Testis (tissue), 3 donors: ENCODE measurements around the gene KCND3. TPM values are rescaled to one million over a fixed set of nuclear protein-coding genes. Genes with fewer than 3 reads are reported as not detected.

Experiments
- DNase-seq: peaks from one replicate; pipeline ENCODE4 v3.0.0-alpha.2; 2019
- H3K27ac ChIP-seq, 2 donors: fragments of 200-600 bp; sonication (generic); one replicate each; pipeline ENCODE4 v1.5.1; 2019
- H3K27me3 ChIP-seq: fragments of 200-600 bp; sonication (generic); one replicate; pipeline ENCODE4 v1.5.1; 2019
- H3K36me3 ChIP-seq: fragments of 200-600 bp; sonication (generic); one replicate; pipeline ENCODE4 v1.5.1; 2017; ENCODE audit warnings: low read depth; ENCODE audit errors: missing control alignments
- H3K4me1 ChIP-seq: fragments of 200-600 bp; sonication (generic); one replicate; pipeline ENCODE4 v1.5.1; 2019
- H3K4me3 ChIP-seq, 2 donors: fragments of 200-600 bp; sonication (generic); one replicate each; pipeline ENCODE4 v1.5.1; 2017 to 2019
- H3K9me3 ChIP-seq: fragments of 200-600 bp; sonication (generic); one replicate; pipeline ENCODE4 v1.5.1; 2017
- CTCF ChIP-seq, 3 experiments: fragments of 450-650 bp in 2 of 3; fragments of 200-600 bp in 1 of 3; sonication (generic) in 1 of 3; IDR thresholded peaks; one replicate each; pipeline ENCODE4 v1.5.1; 2016 to 2019; ENCODE audit warnings: antibody characterized with exemption in 3 of 3, mild to moderate bottlenecking in 2 of 3, moderate library complexity in 1 of 3
- POLR2A ChIP-seq: fragments of 450-650 bp; IDR thresholded peaks from one replicate; pipeline ENCODE4 v1.6.1; 2017; ENCODE audit warnings: antibody characterized with exemption, mild to moderate bottlenecking, moderate library complexity
- WGBS, 2 donors: methylation state at CpG; one replicate each; pipeline ENCODE4 v1.1.5; 2018; 5-methylcytosine and 5-hydroxymethylcytosine counted together
- intact Hi-C: fragments of 100-400 bp; cut with DNase I; formaldehyde crosslinking; loops from one replicate; pipeline ENCODE4 v1.15.1; 2023; ENCODE audit warnings: low total_unique reads
- polyA plus RNA-seq: library from polyadenylated mRNA; stranded (reverse); fragments of 350-450 nt; fragmentation: Illumina TruSeq; extraction: RNeasy Lipid Tissue Mini Kit (QIAGEN cat#74804); gene quantifications from one replicate; pipeline ENCODE4 v1.2.3, GENCODE V29; 2014; ENCODE audit warnings: low read depth, low replicate concordance; ENCODE audit not compliant: insufficient read depth
- total RNA-seq, 2 donors: library from RNA; depleted of rRNA; stranded (reverse); fragments of >200 nt; gene quantifications; one replicate each; pipeline ENCODE4 v1.2.3, GENCODE V29; 2016

KCND3 gene
- total and polyA plus RNA-seq, 3 donors from 2014 or later = 5.5 to 6.6 (median 6.0) TPM

GRCh38 chr1:111798580-111798979, 190.9 kb downstream of the KCND3 start:
- no peaks in the 10 kb centered on the region for H3K4me1 ChIP-seq
- H3K4me3 ChIP-seq = no peak overlapping the region
- H3K27ac ChIP-seq = no peak overlapping the region
- WGBS, 2 donors = 91 to 92% methylated on average over 2 of the region's 2 CpGs
- no peaks in the 10 kb centered on the region for H3K36me3 ChIP-seq
- no peak for DNase-seq
- H3K27me3 ChIP-seq = no peaks in the 10 kb centered on the region
- no peaks in the 10 kb centered on the region for H3K9me3 ChIP-seq
- no peak for TF ChIP-seq CTCF (IDR thresholded peaks at IDR 0.05)
- no peak for TF ChIP-seq POLR2A
- intact Hi-C loops = no loop called here

- intact Hi-C loops = no loop called here
- Histone ChIP-seq H3K36me3 (no peaks in the 10 kb centered on the region), H3K4me1 (no peaks in the 10 kb centered on the region), H3K27ac (no peak overlapping the region), H3K9me3 (no peaks in the 10 kb centered on the region), H3K27me3 (no peaks in the 10 kb centered on the region), H3K4me3 (no peak overlapping the region)
- no peak for DNase-seq
- TF ChIP-seq CTCF (IDR thresholded peaks at IDR 0.05) (no peak), POLR2A (no peak)
- WGBS, 2 donors = 82 to 83% methylated on average over 6 of the region's 6 CpGs
These were observed 194.1 kb downstream of the KCND3 start for GRCh38 chr1:111795401-111795800.

GRCh38 chr1:111793923-111794322, 195.5 kb downstream of the KCND3 start:
- WGBS, 2 donors = 44 to 61% methylated on average over 2 of the region's 2 CpGs
- H3K27ac ChIP-seq = no peak overlapping the region
- no peaks in the 10 kb centered on the region for H3K4me1 ChIP-seq
- no peaks in the 10 kb centered on the region for H3K27me3 ChIP-seq
- H3K9me3 ChIP-seq = no peaks in the 10 kb centered on the region
- no peak overlapping the region for H3K4me3 ChIP-seq
- TF ChIP-seq CTCF (IDR thresholded peaks at IDR 0.05) = no peak
- no peak for TF ChIP-seq POLR2A
- intact Hi-C loops = no loop called here
- no peak for DNase-seq
- H3K36me3 ChIP-seq = no peaks in the 10 kb centered on the region

- intact Hi-C loops = no loop called here
- TF ChIP-seq POLR2A (no peak), CTCF (IDR thresholded peaks at IDR 0.05) (no peak)
- Histone ChIP-seq H3K4me1 (no peaks in the 10 kb centered on the region), H3K36me3 (no peaks in the 10 kb centered on the region), H3K4me3 (no peak overlapping the region), H3K27ac (no peak overlapping the region), H3K9me3 (no peaks in the 10 kb centered on the region), H3K27me3 (no peaks in the 10 kb centered on the region)
- no peak for DNase-seq
- WGBS, 2 donors = 59 to 64% methylated on average over 5 of the region's 5 CpGs
These were observed 197.2 kb downstream of the KCND3 start for GRCh38 chr1:111792249-111792648.

GRCh38 chr1:111791776-111792175, 197.7 kb downstream of the KCND3 start:
- no peak for DNase-seq
- H3K27me3 ChIP-seq = no peaks in the 10 kb centered on the region
- no peaks in the 10 kb centered on the region for H3K36me3 ChIP-seq
- no peak overlapping the region for H3K4me3 ChIP-seq
- H3K27ac ChIP-seq = no peak overlapping the region
- H3K9me3 ChIP-seq = no peaks in the 10 kb centered on the region
- peaks cover 4% of the 10 kb centered on the region for H3K4me1 ChIP-seq
- intact Hi-C loops = no loop called here
- WGBS, 2 donors = 76 to 84% methylated on average over 6 of the region's 6 CpGs
- no peak for TF ChIP-seq CTCF (IDR thresholded peaks at IDR 0.05)
- TF ChIP-seq POLR2A = no peak
